OCI-M2 (cell line): ENCODE data around the gene APP.
"Not testable (repeated sequence)": the region's sequence is repeated elsewhere in the genome, so short reads cannot be mapped to it uniquely, and the experiment has no call there.

Experiments used
- DNase-seq: peaks from one replicate; lab custom pipeline; 2025; ENCODE audit not compliant: unreplicated experiment; lab: John Stamatoyannopoulos, UW

APP gene

GRCh38 chr21:26025536-26026512, 144.7 kb downstream of the APP start:
- DNase-seq, result no peak

- not testable (repeated sequence) for DNase-seq
Observed at GRCh38 chr21:26023406-26023805, 147.2 kb downstream of the APP start.

- DNase-seq, result not testable (repeated sequence)
Observed at GRCh38 chr21:26022598-26023337, 147.8 kb downstream of the APP start.

GRCh38 chr21:26020510-26020909, 150.1 kb downstream of the APP start:
- no peak for DNase-seq

GRCh38 chr21:26020081-26020480, 150.5 kb downstream of the APP start:
- no peak for DNase-seq

- no peak for DNase-seq
Observed at GRCh38 chr21:26019236-26019635, 151.3 kb downstream of the APP start.

GRCh38 chr21:26013970-26014369, 156.6 kb downstream of the APP start:
- no peak for DNase-seq

GRCh38 chr21:26012482-26012881, 158.1 kb downstream of the APP start:
- DNase-seq, result not testable (repeated sequence)

GRCh38 chr21:26011292-26011940, 159.2 kb downstream of the APP start:
- DNase-seq, result no peak

- no peak for DNase-seq
Observed at GRCh38 chr21:26007951-26008498, 162.5 kb downstream of the APP start.

- DNase-seq, result no peak
Observed at GRCh38 chr21:26005464-26005863, 165.1 kb downstream of the APP start.

- no peak for DNase-seq
Observed at GRCh38 chr21:26003404-26003803, 167.2 kb downstream of the APP start.

GRCh38 chr21:26001356-26001755, 169.2 kb downstream of the APP start:
- no peak for DNase-seq

GRCh38 chr21:25999921-26000582, 170.5 kb downstream of the APP start:
- DNase-seq, result no peak

- DNase-seq, result no peak
Observed at GRCh38 chr21:25997788-25998611, 172.6 kb downstream of the APP start.

GRCh38 chr21:25995278-25995677, 175.3 kb downstream of the APP start:
- no peak for DNase-seq

- no peak for DNase-seq
Observed at GRCh38 chr21:25994758-25995163, 175.8 kb downstream of the APP start.

GRCh38 chr21:25988738-25989137, 181.8 kb downstream of the APP start:
- no peak for DNase-seq

- no peak for DNase-seq
Observed at GRCh38 chr21:25987531-25987930, 183.0 kb downstream of the APP start.

GRCh38 chr21:25986928-25987327, 183.6 kb downstream of the APP start:
- no peak for DNase-seq
